GM13977 (cell line): ENCODE measurements around the gene ZNF236.

Source experiments
- DNase-seq: peaks from one replicate; pipeline ENCODE4 v3.0.0; 2012; ENCODE audit warnings: low spot score
- in situ Hi-C: fragments of 300-500 bp; cut with MboI; formaldehyde crosslinking; loops from one replicate; pipeline ENCODE4 v1.12.0; 2022; ENCODE audit warnings: low sequenced_read_pairs, low pct_unique_long_range_greater_than_20kb, mixed read lengths, inconsistent platforms; ENCODE audit not compliant: unreplicated experiment
- TF ChIP-seq, protein P1 (sequence below): IDR thresholded peaks from 2 replicates; pipeline ENCODE4 v1.5.1; 2012; ENCODE audit warnings: mild to moderate bottlenecking, control low read depth; ENCODE audit not compliant: insufficient read depth; ENCODE audit errors: extremely low read depth, missing control alignments

ZNF236 gene

DNA sequence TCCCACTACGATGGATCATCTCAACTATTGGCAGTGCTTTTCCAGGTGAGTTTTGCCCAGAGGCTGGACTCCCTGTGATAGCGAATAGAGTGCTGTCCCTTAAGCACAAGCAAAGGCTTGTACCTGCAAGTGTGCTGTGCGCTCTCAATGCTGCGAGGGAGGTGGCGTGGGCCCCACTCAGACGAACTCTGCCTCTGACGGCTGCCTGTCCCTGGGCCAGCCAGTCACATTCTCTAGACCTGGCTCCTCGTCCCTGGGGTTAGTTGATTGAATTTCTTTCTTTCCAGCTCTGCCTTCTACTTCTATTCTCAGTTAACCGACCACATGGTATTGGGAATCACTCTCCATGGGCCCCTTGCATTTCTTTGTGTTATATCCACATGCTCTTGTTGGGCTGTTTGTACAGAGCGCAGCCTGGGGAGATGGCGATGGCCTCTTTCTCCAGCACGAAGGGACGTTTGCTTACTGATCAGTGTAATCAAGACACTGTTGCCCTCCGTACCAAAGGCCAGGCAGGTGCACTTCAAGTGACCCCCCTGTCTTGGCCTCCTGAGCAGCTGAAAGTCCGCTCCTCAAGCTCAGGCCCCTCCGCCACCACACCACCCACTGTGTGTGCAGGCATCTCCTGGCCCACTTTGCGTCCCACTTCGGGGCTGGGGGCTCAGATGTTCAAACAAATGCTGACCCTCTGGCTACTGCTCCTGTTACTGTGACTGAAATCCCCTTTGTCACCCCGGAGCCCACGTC lies 151.3 kb downstream of the ZNF236 start:
- TF ChIP-seq, protein P1, sequence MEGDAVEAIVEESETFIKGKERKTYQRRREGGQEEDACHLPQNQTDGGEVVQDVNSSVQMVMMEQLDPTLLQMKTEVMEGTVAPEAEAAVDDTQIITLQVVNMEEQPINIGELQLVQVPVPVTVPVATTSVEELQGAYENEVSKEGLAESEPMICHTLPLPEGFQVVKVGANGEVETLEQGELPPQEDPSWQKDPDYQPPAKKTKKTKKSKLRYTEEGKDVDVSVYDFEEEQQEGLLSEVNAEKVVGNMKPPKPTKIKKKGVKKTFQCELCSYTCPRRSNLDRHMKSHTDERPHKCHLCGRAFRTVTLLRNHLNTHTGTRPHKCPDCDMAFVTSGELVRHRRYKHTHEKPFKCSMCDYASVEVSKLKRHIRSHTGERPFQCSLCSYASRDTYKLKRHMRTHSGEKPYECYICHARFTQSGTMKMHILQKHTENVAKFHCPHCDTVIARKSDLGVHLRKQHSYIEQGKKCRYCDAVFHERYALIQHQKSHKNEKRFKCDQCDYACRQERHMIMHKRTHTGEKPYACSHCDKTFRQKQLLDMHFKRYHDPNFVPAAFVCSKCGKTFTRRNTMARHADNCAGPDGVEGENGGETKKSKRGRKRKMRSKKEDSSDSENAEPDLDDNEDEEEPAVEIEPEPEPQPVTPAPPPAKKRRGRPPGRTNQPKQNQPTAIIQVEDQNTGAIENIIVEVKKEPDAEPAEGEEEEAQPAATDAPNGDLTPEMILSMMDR = no peak
- no peak for DNase-seq
- in situ Hi-C loops = no loop called here

DNA sequence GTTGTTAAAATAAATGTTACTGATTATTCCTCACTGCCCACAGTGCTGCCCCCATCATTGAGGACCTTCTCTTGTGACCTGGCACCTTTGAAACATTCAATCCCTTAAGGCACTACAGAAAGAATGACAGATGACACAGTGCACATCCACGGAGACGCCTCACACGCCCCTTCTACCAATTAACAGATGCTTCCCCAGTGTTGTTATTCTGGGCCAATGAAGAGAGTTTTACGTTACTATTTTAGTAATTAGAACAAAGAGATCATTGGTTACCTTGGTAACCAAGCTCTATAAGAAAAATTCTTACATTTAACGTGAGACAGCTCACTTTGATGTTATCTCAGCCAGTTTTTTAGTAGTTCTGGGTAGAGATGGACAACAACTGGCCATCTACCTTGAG lies 152.0 kb downstream of the ZNF236 start:
- no peak for DNase-seq
- in situ Hi-C loops = no loop called here
- TF ChIP-seq, protein P1 = no peak

DNA sequence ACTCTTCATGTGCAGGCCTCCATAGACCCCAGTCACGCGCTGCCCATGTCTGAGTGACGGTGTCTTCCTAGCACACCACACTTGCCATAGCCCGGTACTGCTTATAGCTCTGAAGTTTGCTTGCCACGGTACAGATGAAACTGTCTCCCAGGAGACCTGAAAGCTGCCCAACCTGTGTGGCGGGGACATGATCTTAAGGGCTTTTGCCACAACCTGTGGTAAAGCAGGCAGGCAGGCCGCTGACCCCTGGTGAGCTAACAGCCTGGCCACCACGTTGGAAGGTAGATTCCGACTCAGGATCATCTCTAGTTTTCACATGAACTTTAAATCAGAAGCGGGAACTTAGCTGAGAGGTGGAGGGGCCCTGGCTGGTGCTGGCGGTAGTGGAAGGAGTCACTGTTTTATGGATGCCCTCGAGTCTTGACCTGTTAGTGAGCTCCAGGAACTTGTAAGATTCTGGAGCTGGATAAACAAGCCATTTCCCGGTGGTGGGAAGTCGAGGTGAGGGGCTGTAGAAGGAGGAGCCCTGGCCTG lies 153.3 kb downstream of the ZNF236 start:
- in situ Hi-C loops = no loop called here
- no peak for DNase-seq
- TF ChIP-seq, protein P1 = no peak

DNA sequence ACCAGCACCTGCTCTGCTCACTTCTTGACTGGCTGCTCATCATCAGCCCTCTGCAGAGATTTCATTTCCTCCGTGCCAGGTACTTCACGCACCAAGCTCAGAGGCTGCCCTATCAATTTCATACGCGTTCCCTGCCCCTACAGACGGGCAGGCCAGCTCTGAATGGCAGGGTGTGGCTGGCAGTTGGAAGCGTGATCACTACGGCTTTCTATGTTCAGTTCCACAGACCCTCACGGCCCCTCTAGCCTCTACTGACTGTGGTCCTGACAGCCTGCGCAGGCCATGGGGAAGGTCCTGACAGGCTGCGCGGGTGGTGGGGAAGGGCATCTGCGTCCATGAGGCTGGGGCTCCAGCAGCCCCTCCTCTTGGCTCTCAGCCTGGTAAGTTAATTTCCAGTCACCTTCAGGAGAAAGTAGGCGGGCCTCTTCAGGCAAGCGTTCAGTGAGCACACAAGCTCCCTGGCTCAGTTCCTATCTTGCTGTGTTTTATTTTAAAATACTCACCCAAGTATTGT lies 154.8 kb downstream of the ZNF236 start:
- TF ChIP-seq, protein P1 = no peak

DNA sequence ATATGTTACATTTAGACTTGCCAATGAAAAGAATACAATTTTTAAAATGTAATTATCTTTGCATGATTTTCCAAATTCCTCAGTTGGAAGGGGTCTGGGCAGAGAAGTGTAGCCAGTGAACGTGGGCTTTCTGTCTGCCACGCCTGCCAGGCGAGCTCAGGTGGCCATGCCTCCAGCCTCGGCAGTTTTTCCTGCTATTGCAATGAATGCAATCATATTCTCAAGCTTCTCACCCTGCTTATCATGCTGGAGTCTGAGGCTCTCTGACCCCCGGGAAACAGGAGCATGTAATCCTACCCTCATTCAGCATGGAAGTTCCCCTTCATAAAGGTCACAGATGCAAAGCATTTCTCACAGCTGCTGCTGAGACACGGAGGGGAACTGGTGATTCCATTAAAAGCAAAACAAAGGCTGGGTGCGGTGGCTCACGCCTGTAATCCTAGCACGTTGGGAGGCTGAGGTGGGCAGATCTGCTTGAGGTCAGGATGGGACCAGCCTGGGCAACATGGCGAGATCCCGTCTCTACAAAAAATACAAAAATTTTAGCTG lies 155.4 kb downstream of the ZNF236 start:
- DNase-seq = no peak
- in situ Hi-C loops = no loop called here
- TF ChIP-seq, protein P1 = no peak

More for the DNA sequence above, 154.8 kb downstream of the ZNF236 start:
- no peak for DNase-seq
- in situ Hi-C loops = no loop called here

DNA sequence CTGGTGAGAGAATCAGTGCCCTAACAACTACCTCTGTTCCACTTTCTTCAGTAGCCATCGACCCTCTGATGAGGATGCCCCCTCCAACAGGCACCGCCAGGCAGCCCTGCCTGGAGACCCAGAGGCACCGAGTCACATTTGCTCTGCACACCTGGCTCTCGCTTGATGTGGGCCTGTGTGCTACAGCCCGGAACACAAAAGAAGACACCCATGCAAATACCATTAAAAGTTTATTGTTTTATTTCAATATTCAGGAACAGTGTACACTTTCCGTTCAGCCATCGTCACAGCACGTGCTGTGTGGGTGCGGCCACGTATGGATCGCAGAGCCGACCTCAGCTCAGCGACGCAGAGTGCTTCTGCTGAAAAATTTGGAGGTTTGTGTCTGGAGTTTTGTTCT lies 156.3 kb downstream of the ZNF236 start:
- TF ChIP-seq, protein P1 = no peak
- no peak for DNase-seq
- in situ Hi-C loops = no loop called here
